OCI-M2 (cell line): ENCODE data around the gene ANKRD36.
"Not testable (repeated sequence)": the region's sequence is repeated elsewhere in the genome, so short reads cannot be mapped to it uniquely, and the experiment has no call there.

Experiments
- DNase-seq: peaks from one replicate; lab custom pipeline; 2025; ENCODE audit not compliant: unreplicated experiment; lab: John Stamatoyannopoulos, UW

ANKRD36 gene

GRCh38 chr2:97113050-97113881 is at the start of gene ANKRD36:
TSS of gene ANKRD36 (plus strand) at chr2:97113153. CDS start at chr2:97113740, 587 bp downstream.
- not testable (repeated sequence) for DNase-seq

DNA sequence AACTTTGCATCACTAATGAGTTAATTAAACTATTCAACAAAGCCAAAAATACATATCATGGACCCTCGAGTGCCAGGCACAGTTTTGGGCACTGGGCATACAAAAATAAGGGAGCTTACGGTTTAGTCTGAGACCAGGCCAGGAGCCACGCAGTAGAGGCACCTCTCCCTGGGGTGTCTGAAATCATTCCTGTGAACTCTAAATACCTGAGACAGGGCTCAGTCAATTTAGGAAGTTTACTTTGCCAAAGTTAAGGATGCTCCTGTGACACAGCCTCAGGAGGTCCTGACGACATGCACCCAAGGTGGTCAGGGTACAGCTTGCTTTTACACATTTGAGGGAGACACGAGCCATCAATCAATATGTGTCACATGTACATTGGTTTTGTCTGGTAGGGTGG is 46.9 kb upstream of the ANKRD36 start:
- DNase-seq: not testable (repeated sequence)

DNA sequence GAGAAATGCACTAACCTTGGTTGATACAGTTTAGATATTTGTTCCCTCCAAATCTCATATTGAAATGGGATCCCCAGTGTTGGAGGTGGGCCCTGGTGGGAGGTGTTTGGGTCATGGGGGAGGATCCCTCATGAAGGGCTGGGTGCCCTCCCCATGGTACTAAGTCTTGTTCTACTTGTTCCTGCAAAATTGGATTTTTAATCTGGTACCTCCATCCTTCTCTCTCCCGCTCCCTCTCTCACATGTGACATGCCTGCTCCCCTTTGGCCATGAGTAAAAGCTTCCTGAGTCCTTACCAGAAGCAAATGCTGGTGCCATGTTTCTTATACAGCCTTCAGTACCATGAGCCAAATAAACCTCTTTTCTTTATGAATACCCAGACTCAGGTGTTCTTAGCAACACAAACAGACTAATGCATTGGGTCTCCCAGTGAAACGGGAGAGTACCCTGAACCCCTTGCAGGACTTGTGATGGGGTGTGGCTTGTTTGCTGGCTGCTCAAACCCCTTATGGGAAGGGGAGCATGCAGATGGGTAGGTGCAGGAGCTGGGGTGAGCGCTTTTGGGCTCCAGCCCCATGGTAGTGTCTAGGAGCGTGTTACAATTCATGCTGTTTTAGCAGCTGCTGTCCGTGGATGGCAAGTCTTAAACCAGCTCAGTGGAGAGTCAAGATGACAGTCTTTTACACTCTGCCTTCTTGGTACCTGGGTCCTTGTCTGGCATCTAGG is 45.5 kb upstream of the ANKRD36 start:
- no peak for DNase-seq

GRCh38 chr2:97068074-97068473 is 44.9 kb upstream of the ANKRD36 start:
- no peak for DNase-seq

DNA sequence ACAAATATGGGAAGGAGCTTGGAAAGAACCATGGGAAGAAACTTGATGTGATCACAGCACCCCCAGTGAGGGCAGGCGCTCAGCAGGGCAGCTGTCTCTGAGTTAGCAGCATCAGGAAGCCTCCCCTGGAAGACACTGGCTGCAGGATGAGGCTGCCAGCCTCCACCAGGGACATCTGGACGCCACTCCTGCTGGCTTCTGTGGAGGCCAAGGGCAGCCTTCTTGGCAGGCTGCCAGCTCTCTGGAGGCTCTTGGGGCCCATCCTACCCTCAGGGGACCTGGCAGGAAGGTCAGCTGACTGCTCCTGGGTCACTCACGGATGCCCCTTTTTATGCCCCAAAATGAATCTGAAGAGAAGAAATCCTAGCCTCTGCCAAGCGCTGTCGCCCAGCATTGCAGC is 44.2 kb upstream of the ANKRD36 start:
- not testable (repeated sequence) for DNase-seq

GRCh38 chr2:97070915-97071314 is 42.0 kb upstream of the ANKRD36 start:
- DNase-seq: not testable (repeated sequence)

- not testable (repeated sequence) for DNase-seq
Observed at GRCh38 chr2:97077213-97077612, 35.7 kb upstream of the ANKRD36 start.

- not testable (repeated sequence) for DNase-seq
Observed at GRCh38 chr2:97080855-97081254, 32.1 kb upstream of the ANKRD36 start.

- not testable (repeated sequence) for DNase-seq
Observed at GRCh38 chr2:97082206-97082605, 30.7 kb upstream of the ANKRD36 start.

DNA sequence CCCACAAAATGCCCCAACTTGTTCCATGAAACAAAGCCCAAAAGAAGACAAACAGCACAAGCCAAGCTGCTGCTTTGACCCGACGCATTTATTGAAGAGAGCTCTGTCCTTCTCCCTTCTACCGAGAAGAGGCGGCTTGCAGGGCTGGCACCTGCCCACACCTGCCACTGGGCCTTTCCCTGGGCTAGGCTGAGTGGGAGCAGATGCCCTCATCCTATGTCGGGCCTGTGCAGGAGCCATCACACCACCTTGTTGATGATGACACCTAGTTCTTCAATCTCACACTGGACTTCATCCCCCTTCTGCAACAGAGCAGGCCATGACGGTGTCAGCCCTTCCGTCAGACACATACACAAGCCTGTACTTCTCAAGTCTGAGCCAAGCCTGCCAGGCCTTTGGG is 29.4 kb upstream of the ANKRD36 start:
- not testable (repeated sequence) for DNase-seq

DNA sequence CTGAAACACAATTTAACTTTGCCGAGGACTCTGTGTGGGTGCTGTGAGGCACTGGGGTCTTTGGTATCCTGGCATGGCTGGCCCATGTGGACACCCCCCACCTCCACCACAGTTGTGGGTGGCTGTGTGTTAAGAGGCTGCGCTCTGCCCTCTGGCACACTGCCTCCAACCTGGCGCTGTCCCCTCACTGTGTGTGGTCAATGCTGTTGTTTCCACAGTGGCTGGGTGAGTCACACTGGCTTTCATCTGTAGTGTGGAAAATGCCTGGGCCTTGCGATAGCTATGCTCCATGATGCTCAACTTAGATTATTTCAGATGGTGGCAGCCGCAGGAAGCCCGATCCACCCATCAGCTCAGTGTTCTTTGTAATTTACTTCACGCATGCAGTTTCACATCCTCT is 27.9 kb upstream of the ANKRD36 start:
- not testable (repeated sequence) for DNase-seq

GRCh38 chr2:97088706-97089105 is 24.2 kb upstream of the ANKRD36 start:
- DNase-seq: not testable (repeated sequence)

- DNase-seq: not testable (repeated sequence)
Observed at GRCh38 chr2:97092946-97093345, 20.0 kb upstream of the ANKRD36 start.

- not testable (repeated sequence) for DNase-seq
Observed at GRCh38 chr2:97093983-97094771, 18.8 kb upstream of the ANKRD36 start.

- DNase-seq: not testable (repeated sequence)
Observed at GRCh38 chr2:97094772-97095611, 18.0 kb upstream of the ANKRD36 start, which contains the start of gene FAHD2B. TSS of gene FAHD2B (minus strand) at chr2:97094882. CDS start at chr2:97091706, 3,176 bp downstream.

DNA sequence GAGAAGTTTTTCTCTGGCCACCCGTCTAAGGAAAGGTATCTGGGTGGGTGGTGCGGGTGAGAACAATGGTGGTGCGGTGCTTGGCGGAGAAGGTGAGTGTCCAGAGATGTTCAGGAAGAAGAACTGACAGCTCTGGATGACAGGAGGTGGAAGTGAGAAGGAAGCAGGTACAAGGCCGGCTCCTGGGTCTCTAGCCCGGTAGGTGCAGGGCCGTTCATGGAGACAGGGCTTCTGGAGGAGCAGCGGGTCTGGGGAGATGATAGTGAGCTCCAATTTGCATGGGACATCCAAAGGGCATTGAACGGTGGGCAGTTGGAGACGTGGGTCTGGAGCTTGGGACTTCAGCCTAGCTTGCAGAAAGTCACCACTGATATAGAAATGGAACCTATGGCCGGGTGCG is 17.3 kb upstream of the ANKRD36 start:
- no peak for DNase-seq

- DNase-seq: not testable (repeated sequence)
Observed at GRCh38 chr2:97098786-97099372, 14.1 kb upstream of the ANKRD36 start.

GRCh38 chr2:97106878-97107277 is 6.1 kb upstream of the ANKRD36 start:
- not testable (repeated sequence) for DNase-seq

DNA sequence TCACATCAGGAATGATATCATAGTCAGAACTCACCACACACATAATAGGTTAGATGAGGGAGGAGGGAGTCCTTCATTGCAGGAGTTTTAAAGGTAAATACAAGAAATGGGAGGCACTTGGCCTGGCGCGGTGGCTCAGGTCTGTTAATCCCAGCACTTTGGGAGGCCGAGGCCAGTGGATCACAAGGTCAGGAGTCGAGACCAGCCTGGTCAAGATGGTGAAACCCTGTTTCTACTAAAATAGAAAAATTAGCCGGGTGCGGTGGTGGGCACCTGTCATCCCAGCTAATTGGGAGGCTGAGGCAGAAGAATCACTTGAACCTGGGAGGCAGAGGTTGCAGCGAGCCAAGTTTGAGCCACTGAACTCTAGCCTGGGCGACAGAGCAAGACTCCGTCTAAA is 1.7 kb upstream of the ANKRD36 start:
- DNase-seq: not testable (repeated sequence)
